GM18951 (cell line): ENCODE results near the gene LZTS2.

Experiments used
- POLR2A ChIP-seq: IDR thresholded peaks from 4 replicates; pipeline ENCODE4 v1.6.1; 2011; ENCODE audit warnings: mild to moderate bottlenecking; ENCODE audit not compliant: insufficient read length, insufficient read depth; ENCODE audit errors: extremely low read depth
- in situ Hi-C: fragments of 300-500 bp; cut with MboI; formaldehyde crosslinking; loops from one replicate; pipeline ENCODE4 v1.12.0; 2022; ENCODE audit warnings: low sequenced_read_pairs, mixed read lengths, inconsistent platforms; ENCODE audit not compliant: unreplicated experiment

The LZTS2 gene

GRCh38 chr10:101007915-101008822 is 8.6 kb downstream of the LZTS2 start:
- in situ Hi-C loops = no loop called here
- no peak for TF ChIP-seq POLR2A

GRCh38 chr10:101008823-101009423 is 9.3 kb downstream of the LZTS2 start:
- no peak for TF ChIP-seq POLR2A
- in situ Hi-C loops = no loop called here

- no peak for TF ChIP-seq POLR2A
- in situ Hi-C loops = no loop called here
Measured at GRCh38 chr10:101010329-101010728, 10.7 kb downstream of the LZTS2 start.

DNA sequence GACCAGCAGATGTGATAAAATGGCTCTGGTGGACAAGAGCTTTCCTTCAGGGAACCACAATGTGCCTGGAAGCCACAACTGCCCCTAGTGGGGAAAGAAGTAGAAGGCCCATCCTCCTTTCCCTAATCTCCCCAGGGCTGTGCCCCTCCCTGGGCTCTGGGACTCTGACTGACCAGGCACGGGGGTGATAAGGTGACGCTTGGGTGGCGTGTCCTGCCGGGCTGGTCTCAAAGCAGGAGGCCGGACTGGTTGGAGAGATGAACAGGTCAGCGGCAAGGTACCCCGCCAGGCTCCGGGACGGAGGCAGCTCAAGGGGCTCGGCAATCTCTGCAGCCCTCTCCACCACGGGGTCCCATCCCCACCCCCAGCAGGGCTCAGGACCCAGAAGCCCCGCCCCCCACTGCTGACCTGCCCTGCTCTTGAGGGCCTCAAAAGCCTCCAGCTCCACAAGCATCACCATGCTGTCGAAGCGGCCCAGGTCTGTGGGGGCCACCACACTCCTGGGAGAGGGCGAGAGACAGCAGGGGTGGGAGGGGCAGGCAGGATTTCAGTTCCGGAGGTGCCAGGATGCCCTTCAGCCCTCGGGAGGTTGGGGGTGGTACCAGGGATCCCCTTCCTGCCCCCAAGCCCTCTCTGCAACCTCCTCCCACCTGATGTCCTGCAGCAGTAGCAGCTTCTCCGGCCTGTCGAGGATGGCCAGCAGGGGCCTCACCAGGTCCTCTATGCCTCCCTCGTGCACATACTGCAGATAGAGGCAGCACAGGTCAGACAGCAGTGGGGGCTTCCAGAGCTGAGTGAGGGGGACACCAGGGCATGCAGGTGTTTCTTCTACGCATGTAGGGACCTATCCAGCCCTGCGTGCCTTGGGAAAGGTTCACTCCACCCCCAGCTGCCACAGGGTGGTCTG is 12.2 kb downstream of the LZTS2 start:
- in situ Hi-C loops = no loop called here
- no peak for TF ChIP-seq POLR2A

DNA sequence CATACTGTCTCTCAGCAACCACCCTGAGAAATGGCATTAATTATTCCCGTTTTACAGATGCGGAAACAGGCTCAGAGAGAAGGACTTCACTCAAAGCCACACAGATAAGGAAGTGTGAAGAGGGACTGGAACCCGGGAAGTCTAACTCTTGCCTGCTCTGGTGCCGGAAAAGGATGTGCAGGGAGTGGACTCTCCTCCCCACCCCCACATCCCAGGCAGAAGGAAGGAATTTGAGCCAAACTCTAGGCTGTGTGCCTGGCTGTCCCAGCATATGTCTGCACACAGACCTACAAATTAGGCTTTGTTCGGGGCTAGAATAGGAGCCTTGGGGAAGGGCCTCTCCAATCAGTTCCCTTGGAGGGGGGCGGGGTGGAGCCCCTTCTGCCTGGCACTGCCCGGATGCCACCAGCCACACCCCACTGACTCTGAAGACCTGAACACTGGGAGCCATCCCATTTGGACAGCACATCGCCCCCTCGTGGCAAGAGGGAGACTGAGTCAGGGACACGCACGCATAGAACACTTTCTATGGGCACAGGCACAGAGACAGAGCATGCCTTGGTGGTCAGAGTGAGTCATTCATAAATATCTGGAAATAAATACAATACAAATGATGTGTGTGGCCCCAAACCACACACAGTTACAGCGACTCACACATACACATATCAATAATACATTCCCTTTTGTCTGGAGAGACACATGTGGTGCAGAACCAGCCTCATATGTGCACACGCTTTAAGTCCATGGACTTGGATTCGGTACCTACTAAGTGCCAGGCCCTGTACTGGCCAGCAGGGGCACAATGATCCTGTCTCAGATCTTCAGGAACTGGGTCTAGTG is 13.1 kb downstream of the LZTS2 start:
- in situ Hi-C loops = no loop called here
- no peak for TF ChIP-seq POLR2A

GRCh38 chr10:101013365-101013825 is 13.8 kb downstream of the LZTS2 start:
- in situ Hi-C loops = no loop called here

DNA sequence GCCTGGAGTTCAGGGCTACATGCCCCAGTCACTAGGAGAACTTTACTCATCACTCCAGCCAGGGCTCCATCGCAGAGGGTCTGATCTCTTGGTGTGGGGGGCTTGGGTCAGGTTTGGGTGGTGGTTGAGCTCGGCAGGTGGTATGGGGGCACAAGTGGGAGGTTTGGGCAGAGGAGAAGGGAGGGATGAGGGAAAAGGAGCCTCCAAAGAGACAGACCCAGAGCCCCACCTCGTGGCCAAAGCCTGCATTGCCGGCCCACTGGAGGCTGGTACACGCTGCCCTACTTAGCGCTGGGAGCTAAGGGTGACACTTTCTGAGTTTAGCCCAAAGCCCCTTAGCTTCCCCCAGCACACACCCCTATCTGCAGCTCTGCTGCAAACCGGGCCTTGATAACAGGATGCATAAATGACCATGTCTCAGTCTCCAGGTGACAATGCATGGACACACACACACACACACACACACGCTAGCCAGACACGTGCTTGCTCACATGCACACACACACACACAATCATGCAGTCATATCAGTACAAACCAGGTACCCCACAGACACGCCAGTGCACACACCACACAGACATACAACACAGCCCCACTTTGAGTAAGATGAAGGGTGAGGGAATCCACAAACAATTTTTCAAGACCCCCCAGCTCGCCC is 14.7 kb downstream of the LZTS2 start:
- in situ Hi-C loops = no loop called here
- no peak for TF ChIP-seq POLR2A

More at GRCh38 chr10:101013365-101013825, 13.8 kb downstream of the LZTS2 start:
- no peak for TF ChIP-seq POLR2A

- TF ChIP-seq POLR2A = no peak
- in situ Hi-C loops = no loop called here
Measured at GRCh38 chr10:101014966-101015581, 15.5 kb downstream of the LZTS2 start.

GRCh38 chr10:101015582-101015973 is 16.0 kb downstream of the LZTS2 start:
- TF ChIP-seq POLR2A = no peak

GRCh38 chr10:101016814-101017213 is 17.2 kb downstream of the LZTS2 start:
- in situ Hi-C loops = no loop called here
- no peak for TF ChIP-seq POLR2A

More at GRCh38 chr10:101015582-101015973, 16.0 kb downstream of the LZTS2 start:
- in situ Hi-C loops = no loop called here

DNA sequence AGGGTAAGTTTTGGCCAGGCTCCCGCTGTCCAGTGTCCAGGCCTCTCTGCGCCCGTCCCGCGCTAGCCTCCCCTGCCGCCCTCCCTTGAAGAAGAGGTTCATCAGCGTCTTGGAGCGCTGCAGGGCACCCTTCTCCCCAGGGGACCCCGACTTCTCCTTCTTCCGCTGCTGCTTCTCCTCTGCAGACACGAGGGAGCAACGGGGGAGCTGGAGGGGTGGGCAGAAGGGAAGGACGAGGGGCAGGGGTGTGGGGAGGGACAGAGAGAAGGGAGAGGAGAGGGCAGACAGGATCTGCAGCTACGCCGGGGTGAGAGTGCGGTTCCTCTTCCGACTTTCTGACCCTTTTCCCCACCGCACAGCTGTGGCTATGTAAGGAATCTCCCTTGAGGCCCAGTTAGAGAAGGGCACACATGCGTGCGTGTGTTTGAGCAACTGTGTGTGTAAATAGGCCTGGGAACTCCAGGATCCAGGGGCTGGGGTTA is 18.6 kb downstream of the LZTS2 start:
- in situ Hi-C loops = no loop called here
- TF ChIP-seq POLR2A = no peak

GRCh38 chr10:101018600-101019439 is 19.2 kb downstream of the LZTS2 start:
- in situ Hi-C loops = no loop called here
- TF ChIP-seq POLR2A = no peak
